Stimulated activated naive CD8-positive, alpha-beta T cell treated with anti-CD3 and anti-CD28 coated beads, Interleukin-15, amount 100 ng/mL, for 72 hours (primary cell): ENCODE data around the gene MMP17.
A peak's percentile ranks its signal among the peaks of the same experiment; 100 is the strongest.

Experiments
- ATAC-seq: fragments of 150-1000 bp; cut with Tn5 transposase; 2 replicates; pipeline ENCODE4 v1.10.0; 2021; ENCODE audit warnings: mild to moderate bottlenecking, moderate library complexity
- DNase-seq, 2 donors: peaks; one replicate each; pipeline ENCODE4 v3.0.0; 2021 to 2022
- H3K27ac Mint-ChIP-seq, 2 donors: one replicate each; pipeline ENCODE4 v1.8.0; 2022; ENCODE audit warnings: mild to moderate bottlenecking in 2 of 2, mixed read lengths in 2 of 2, moderate library complexity in 2 of 2
- H3K27me3 Mint-ChIP-seq: one replicate; pipeline ENCODE4 v1.8.0; 2022; ENCODE audit warnings: mixed read lengths
- H3K4me1 Mint-ChIP-seq: one replicate; pipeline ENCODE4 v1.8.0; 2022; ENCODE audit warnings: mild to moderate bottlenecking, mixed read lengths
- H3K4me3 Mint-ChIP-seq, 2 donors: one replicate each; pipeline ENCODE4 v1.8.0; 2022; ENCODE audit warnings: mild to moderate bottlenecking in 2 of 2, mixed read lengths in 2 of 2, moderate library complexity in 1 of 2
- H3K9me3 Mint-ChIP-seq, 2 donors: one replicate each; pipeline ENCODE4 v1.8.0; 2022; ENCODE audit warnings: mixed read lengths in 2 of 2

The MMP17 gene

DNA sequence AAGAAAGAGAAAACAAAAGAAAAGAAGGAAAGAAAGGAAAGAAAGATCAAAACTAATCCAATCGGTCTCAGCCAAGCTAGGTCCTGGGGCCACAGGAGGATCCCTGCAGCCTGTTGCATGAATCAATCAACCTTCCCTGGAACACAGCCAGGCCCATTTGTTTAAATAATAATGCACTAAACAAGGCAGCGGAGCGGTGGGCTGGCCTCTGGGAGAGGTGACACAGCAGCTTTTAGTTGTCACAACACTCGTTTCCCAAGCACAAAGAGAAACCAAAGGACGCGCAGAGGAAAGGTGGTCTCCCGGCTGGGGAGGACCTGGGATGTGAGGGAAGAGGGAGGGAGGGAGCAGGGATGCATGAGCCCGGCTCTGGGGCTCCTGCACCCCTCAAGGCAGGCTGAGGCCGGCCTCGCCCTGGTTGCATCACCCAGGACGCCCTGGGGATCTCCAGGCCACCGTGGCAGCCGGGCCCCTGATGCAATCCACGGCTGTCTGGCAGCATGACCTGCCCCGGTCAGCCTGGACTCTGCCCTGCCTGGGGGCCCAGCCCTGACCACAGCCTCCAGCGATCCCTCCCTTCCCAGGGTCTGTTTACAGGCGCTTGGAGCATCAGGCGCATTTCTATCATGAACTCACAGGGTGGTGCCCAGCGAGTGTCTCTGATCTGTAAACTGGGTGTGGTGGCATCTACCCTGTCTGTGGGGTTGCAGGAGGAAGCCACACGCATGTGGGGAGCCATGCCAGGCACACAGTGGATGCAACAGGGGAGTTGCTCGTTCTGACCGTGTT, 32.5 kb downstream of the MMP17 start:
- peaks cover 23% of the 10 kb centered on the region for H3K27me3 Mint-ChIP-seq
- no peaks in the 10 kb centered on the region for H3K9me3 Mint-ChIP-seq
- H3K4me1 Mint-ChIP-seq: peaks cover 22% of the 10 kb centered on the region
- peak overlapping the region; percentile 42 to 68 for H3K4me3 Mint-ChIP-seq
- ATAC-seq (peak; percentile 58), DNase-seq (peak in 1 of 2 donors; percentile 23)
- H3K27ac Mint-ChIP-seq: peak overlapping the region; percentile 96 to 97

DNA sequence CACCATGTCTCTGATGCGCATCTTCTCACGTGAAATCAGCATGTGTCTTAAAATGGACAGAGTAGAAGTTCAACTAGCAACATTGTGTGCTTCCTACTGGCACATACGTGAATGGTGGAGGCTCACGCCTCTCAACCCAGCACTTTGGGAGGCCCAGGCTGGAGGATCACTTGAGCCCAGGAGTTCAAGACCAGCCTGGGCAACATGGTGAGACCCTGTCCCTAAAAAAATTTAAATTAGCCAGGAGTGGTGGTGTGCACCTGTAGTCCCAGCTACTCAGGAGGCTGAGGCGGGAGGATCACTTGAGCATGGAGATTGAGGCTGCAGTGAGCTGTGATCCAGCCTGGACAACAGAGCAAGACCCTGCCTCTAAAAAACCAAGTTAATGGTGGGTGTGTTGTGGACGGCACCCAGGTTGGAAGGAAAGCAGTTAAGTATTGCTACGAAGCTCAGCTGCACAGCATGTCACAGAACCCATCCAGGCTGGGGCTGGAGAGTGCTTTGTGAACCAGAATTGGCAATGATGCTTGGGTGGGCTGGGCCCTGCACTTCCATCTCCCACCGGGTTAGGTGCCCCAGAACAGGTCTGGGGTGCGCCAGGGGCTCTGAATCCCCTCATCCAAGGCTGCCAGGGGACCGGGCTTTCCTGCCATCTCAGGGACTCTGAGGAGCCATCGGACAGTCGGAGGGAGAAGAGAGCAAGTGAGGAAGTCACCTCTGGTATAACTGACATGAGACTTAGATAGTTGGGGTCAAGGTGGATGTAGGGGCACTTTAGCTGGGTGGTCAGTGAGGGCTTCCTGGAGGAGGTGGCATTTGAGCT, 33.3 kb downstream of the MMP17 start:
- Mint-ChIP-seq H3K9me3 (no peaks in the 10 kb centered on the region), H3K4me1 (peaks cover 22% of the 10 kb centered on the region), H3K27ac (peak overlapping the region; percentile 47 to 96), H3K27me3 (peaks cover 16% of the 10 kb centered on the region), H3K4me3 (peak overlapping the region in 1 of 2 donors; percentile 47)
- ATAC-seq (no peak), DNase-seq (no peak)

- H3K4me1 Mint-ChIP-seq: peaks cover 22% of the 10 kb centered on the region
- DNase-seq: no peak
- H3K9me3 Mint-ChIP-seq: no peaks in the 10 kb centered on the region
- H3K4me3 Mint-ChIP-seq: no peak overlapping the region
- ATAC-seq: no peak
- H3K27me3 Mint-ChIP-seq: peaks cover 13% of the 10 kb centered on the region
- peak overlapping the region; percentile 16 to 37 for H3K27ac Mint-ChIP-seq
Measured at GRCh38 chr12:131862084-131862441, 33.9 kb downstream of the MMP17 start.

DNA sequence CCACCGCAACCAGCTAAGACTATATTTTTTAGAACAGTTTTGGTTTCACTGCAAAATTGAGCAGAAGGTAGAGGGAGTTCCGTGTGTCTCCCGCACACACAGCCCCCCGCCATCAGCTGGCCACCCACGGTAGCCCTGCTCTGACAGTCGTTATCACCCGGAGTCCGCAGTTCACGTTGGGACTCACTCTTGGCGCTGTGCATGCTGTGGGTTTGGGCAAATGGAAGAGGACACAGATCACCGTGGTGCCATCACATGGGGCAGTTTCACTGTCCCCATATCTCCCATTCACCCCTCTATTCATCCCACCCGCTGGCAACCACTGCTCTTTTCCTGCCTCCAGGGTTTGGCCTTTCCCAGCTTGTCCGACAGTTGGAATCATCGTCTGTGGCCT, 34.4 kb downstream of the MMP17 start:
- DNase-seq: no peak
- Mint-ChIP-seq H3K4me3 (no peak overlapping the region), H3K27me3 (peaks cover 12% of the 10 kb centered on the region), H3K27ac (peak overlapping the region in 1 of 2 donors; percentile 44), H3K4me1 (peaks cover 19% of the 10 kb centered on the region), H3K9me3 (no peaks in the 10 kb centered on the region)
- ATAC-seq: no peak

GRCh38 chr12:131862994-131863710, 35.0 kb downstream of the MMP17 start:
- no peak for ATAC-seq
- peaks cover 16% of the 10 kb centered on the region for H3K4me1 Mint-ChIP-seq

DNA sequence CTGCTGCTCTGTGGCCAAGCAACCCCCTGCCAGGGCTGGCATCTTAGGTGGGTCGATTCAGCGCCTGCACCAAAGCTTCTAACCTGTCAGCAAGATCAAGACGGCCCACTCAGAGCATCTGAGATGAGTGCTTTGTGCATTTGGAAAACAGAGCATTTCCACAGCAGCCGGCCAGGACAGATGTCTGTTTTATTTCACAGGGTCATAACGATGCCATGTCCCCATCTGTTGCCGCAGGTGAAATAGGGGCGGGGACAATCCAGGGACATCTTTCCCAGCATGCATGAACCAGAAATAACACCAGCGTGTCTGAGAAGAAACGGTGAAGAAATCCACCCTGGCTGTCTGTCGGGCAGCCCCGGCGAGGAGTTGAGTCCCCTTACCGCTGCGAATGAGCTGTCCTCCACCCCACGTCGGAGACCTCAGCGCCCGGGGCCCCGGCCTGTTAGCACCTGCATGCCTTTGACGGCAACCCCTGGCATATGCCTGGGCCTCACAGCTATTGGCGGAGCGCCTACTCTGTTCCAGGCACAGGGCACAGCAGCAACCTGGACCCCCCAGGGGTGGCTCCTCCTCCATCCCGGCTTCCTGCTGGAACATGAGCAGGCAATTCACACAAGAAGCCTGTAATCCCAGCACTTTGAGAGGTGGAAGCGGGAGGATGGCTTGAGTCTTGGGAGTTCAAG, 35.7 kb downstream of the MMP17 start:
- Mint-ChIP-seq H3K9me3 (no peaks in the 10 kb centered on the region), H3K4me1 (peaks cover 16% of the 10 kb centered on the region), H3K4me3 (no peak overlapping the region), H3K27ac (peak overlapping the region in 1 of 2 donors; percentile 12), H3K27me3 (no peaks in the 10 kb centered on the region)
- DNase-seq: no peak
- ATAC-seq: no peak

More at GRCh38 chr12:131862994-131863710, 35.0 kb downstream of the MMP17 start:
- Mint-ChIP-seq H3K9me3 (no peaks in the 10 kb centered on the region), H3K27me3 (peaks cover 6% of the 10 kb centered on the region), H3K4me3 (no peak overlapping the region), H3K27ac (peak overlapping the region in 1 of 2 donors; percentile 44)
- DNase-seq: no peak

DNA sequence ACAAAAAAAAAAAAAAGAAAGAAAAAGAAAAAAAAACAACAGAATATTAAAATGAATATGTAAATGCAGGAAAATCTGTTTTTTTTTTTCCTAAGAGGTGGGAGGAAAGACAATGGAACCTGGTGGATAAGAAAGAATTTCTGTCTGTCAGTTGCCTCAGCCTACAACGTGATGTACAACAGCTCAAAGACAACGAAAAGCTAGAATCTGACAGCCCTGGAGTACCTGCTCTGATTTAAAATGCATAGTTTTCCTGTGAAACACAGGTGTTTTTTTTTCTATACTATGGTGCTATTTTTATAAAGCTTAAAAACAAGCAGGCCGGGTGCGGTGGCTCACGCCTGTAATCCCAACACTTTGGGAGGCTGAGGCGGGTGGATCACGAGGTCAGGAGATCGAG, 36.3 kb downstream of the MMP17 start:
- Mint-ChIP-seq H3K9me3 (no peaks in the 10 kb centered on the region), H3K27me3 (no peaks in the 10 kb centered on the region), H3K27ac (no peak overlapping the region), H3K4me1 (peaks cover 16% of the 10 kb centered on the region), H3K4me3 (no peak overlapping the region)
- ATAC-seq (no peak), DNase-seq (no peak)

DNA sequence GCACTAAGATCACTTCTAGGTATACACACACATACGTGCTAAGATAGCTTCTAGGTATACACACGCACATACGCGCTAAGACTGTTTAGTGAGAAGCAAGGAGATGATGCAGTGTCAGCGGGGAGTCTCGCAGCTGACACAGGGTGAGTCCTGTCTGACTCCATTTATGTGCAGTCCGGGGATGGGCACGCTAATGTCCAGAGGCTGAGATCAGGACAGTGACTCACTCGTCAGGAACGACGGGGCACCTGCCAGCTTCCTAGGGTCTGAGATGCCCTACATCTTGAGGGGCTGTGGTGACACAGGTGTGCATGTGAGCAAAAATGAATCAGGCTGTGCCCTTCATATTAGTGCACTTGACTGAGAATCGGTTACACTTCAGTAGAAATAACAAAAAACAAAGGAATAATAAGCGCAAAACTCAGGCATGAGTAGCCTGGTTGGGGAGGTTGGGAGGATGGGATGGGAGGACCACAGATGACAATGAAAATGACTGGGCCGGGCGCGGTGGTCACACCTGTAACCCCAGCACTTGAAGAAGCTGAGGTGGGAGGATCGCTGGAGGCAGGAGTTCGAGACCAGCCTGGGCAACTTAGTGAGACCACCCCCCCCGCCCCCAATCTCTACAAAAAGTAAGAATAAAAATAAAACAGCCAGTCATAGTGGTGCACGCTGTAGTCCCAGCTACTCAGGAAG, 37.1 kb downstream of the MMP17 start:
- Mint-ChIP-seq H3K9me3 (no peaks in the 10 kb centered on the region), H3K4me3 (no peak overlapping the region), H3K27ac (no peak overlapping the region), H3K4me1 (peaks cover 11% of the 10 kb centered on the region), H3K27me3 (no peaks in the 10 kb centered on the region)
- ATAC-seq (no peak), DNase-seq (no peak)

DNA sequence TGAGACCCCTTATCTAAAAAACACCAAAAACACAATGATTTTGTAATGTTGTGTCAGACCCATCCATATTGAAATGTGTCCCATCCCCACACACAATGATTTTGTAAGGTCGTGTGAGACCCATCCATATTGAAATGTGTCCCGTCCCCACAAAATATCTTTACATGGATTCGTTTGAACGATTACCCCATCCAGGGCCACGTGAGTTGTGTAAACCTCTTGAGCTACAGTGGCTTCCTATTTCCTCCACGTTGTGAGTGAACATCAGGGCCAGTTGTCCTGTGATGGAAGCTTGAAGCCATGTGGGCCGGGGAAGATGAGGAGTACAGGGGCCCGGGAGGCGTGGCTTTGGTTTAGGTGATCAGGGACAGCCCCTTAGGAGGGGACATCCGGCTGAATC, 39.3 kb downstream of the MMP17 start:
- Mint-ChIP-seq H3K27me3 (no peaks in the 10 kb centered on the region), H3K9me3 (no peaks in the 10 kb centered on the region), H3K27ac (no peak overlapping the region), H3K4me3 (no peak overlapping the region), H3K4me1 (no peaks in the 10 kb centered on the region)
- DNase-seq: no peak
- ATAC-seq: no peak

- Mint-ChIP-seq H3K4me3 (no peak overlapping the region), H3K27ac (no peak overlapping the region), H3K27me3 (no peaks in the 10 kb centered on the region), H3K4me1 (no peaks in the 10 kb centered on the region), H3K9me3 (peaks cover 0 to 2% of the 10 kb centered on the region in 2 donors)
- ATAC-seq (peak; percentile 28), DNase-seq (no peak)
Measured at GRCh38 chr12:131867891-131868675, 39.9 kb downstream of the MMP17 start.

DNA sequence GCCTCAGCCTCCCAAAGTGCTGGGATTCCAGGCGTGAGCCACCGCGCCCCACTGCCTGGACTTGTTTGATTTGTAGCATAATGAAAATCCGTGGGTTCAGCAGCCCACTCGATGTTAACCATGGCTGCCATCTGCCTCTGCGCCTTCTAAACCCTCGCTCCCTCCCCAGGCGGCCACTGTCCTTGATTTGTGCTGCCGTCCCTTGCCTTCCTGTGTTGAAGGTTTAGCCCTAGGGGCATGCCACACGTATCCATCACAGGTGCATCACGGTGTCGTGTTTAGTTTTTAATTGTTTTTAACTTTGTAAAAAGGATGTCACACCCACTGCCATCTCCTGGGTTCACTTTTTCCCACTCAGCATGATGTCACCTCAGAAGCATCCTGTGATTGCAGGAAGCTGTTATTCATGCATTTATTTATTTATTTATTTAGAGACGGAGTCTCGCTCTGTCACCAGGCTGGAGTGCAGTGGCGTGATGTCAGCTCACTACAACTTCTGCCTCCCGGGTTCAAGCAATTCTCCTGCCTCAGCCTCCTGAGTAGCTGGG, 41.8 kb downstream of the MMP17 start:
- no peak for ATAC-seq
- Mint-ChIP-seq H3K4me1 (no peaks in the 10 kb centered on the region), H3K27ac (no peak overlapping the region), H3K4me3 (no peak overlapping the region), H3K27me3 (no peaks in the 10 kb centered on the region), H3K9me3 (peaks cover 5 to 14% of the 10 kb centered on the region in 2 donors)
- no peak for DNase-seq

GRCh38 chr12:131871677-131872076, 43.5 kb downstream of the MMP17 start:
- H3K4me1 Mint-ChIP-seq: no peaks in the 10 kb centered on the region
- DNase-seq (no peak), ATAC-seq (no peak)
- no peaks in the 10 kb centered on the region for H3K27me3 Mint-ChIP-seq
- H3K9me3 Mint-ChIP-seq: peaks cover 5 to 14% of the 10 kb centered on the region in 2 donors
- no peak overlapping the region for H3K4me3 Mint-ChIP-seq
- H3K27ac Mint-ChIP-seq: no peak overlapping the region

DNA sequence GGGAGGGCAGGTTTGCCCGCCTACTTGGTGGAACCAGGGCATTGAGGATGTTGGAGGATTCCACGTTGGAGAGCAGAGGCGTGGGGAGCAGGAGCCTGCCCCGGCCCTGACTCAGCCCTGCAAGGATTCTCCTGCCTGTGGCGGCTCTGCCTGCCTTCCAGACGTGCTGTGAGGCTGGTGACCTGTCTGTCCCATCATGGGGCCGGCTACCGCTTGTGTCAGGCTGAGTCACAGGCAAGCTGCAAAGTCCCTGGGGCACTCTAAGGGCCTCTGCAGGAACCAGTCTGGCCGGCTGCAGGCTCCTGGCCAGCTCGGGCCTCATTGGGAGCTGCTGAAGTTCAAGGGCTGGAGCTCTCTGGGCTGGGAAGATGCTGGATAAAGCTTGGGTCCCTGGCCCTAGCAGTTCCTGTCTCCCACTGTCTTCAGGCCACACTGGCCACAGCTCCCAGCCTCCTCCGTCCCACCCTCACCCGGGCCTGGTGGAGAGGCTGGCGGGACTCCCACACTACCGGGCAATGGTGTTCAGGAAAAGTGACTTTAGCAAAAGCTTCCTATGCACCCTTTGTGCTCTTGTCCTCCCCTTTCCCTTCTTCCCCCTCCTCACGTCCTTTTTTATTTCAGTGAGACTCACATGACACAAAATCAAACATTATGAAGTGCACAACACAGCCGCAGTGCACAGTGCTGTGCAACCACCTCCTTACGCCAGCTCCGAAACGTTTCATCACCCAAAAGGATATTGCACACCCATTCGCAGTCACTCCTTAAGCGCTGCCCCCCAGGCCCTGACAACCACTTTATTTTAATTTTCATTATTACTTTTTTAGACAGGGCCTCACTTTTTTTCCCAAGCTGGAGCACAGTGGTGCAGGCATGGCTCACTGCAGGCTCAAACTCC, 44.2 kb downstream of the MMP17 start:
- Mint-ChIP-seq H3K27me3 (no peaks in the 10 kb centered on the region), H3K9me3 (peaks cover 5 to 14% of the 10 kb centered on the region in 2 donors), H3K27ac (no peak overlapping the region), H3K4me1 (no peaks in the 10 kb centered on the region), H3K4me3 (no peak overlapping the region)
- DNase-seq (no peak), ATAC-seq (no peak)
